A673 (cell line): ENCODE data around the gene RBM4B. TPM values are rescaled to one million over a fixed set of nuclear protein-coding genes. Genes with fewer than 3 reads are reported as not detected.

Source experiments
- BruUV-seq: library from RNA; stranded (reverse); fragments of 400-500 nt; replicated peaks from 2 replicates; lab custom pipeline; 2021; lab: Mats Ljungman, UMichigan
- CTCF ChIA-PET: fragments of 300-600 bp; sonication (Branson Sonifier 250); formaldehyde crosslinking; loops from one replicate; lab custom pipeline; 2022; ENCODE audit warnings: antibody characterized with exemption; lab: Charles Lee
- POLR2A ChIA-PET: fragments of 300-600 bp; sonication (Branson Sonifier 250); formaldehyde crosslinking; loops from one replicate; lab custom pipeline; 2022; ENCODE audit warnings: antibody characterized with exemption; ENCODE audit not compliant: low non-redundant PET; lab: Charles Lee
- DNase-seq: peaks from one replicate; pipeline ENCODE4 v3.0.0-alpha.2; 2015; ENCODE audit warnings: low spot score
- H3K27ac ChIP-seq: fragments of 200-600 bp; sonication (generic); 2 replicates; pipeline ENCODE4 v1.5.1; 2016; ENCODE audit warnings: mixed run types, low read depth, mild to moderate bottlenecking, mixed read lengths, antibody characterized with exemption, low read length; ENCODE audit not compliant: poor library complexity, severe bottlenecking
- H3K27me3 ChIP-seq: fragments of 200-600 bp; sonication (generic); replicated peaks from 2 replicates; pipeline ENCODE4 v1.6.1; 2017; ENCODE audit warnings: mixed run types, low read depth, mild to moderate bottlenecking, mixed read lengths, antibody characterized with exemption, low read length; ENCODE audit not compliant: insufficient read depth, poor library complexity
- H3K36me3 ChIP-seq: fragments of 200-600 bp; sonication (generic); 2 replicates; pipeline ENCODE4 v1.6.1; 2016; ENCODE audit warnings: mixed run types, mild to moderate bottlenecking, mixed read lengths, antibody characterized with exemption, low read length; ENCODE audit not compliant: insufficient read depth, poor library complexity, severe bottlenecking
- H3K4me1 ChIP-seq: fragments of 200-600 bp; sonication (generic); 2 replicates; pipeline ENCODE4 v1.6.1; 2017; ENCODE audit warnings: mixed run types, mild to moderate bottlenecking, mixed read lengths, antibody characterized with exemption, low read length; ENCODE audit not compliant: insufficient read depth, poor library complexity, severe bottlenecking
- H3K4me3 ChIP-seq: fragments of 200-600 bp; sonication (generic); 2 replicates; pipeline ENCODE4 v1.5.1; 2016; ENCODE audit warnings: low read depth, mixed run types, mild to moderate bottlenecking, mixed read lengths, low read length; ENCODE audit not compliant: poor library complexity, severe bottlenecking
- H3K9me3 ChIP-seq: fragments of 200-600 bp; sonication (generic); 2 replicates; pipeline ENCODE4 v1.6.1; 2016; ENCODE audit warnings: mixed run types, low read depth, mild to moderate bottlenecking, mixed read lengths, antibody characterized with exemption, low read length; ENCODE audit not compliant: poor library complexity, severe bottlenecking
- EZH2 ChIP-seq: fragments of 200-600 bp; sonication (generic); IDR thresholded peaks from 2 replicates; pipeline ENCODE4 v1.6.1; 2017; ENCODE audit warnings: borderline replicate concordance, low read depth, mild to moderate bottlenecking, mixed read lengths, antibody characterized with exemption, low read length; ENCODE audit not compliant: poor library complexity, severe bottlenecking
- intact Hi-C: fragments of 100-400 bp; cut with micrococcal nuclease; formaldehyde crosslinking; loops from one replicate; pipeline ENCODE4 v1.10.0; 2022; ENCODE audit not compliant: unreplicated experiment
- total RNA-seq: library from RNA; stranded (reverse); gene quantifications from 2 replicates; pipeline ENCODE4 v1.2.3, GENCODE V29; 2021
- TF ChIP-seq, protein P1 (sequence below): fragments of 300-800, 200-600 bp; sonication (generic); conservative IDR thresholded peaks from 2 replicates; pipeline ENCODE4 v1.5.1; 2017; ENCODE audit warnings: low read depth, mild to moderate bottlenecking, antibody characterized with exemption, low read length, moderate library complexity, mixed read lengths

Gene RBM4B
- total RNA-seq, 1 experiment from 2014 or later: 40.5 TPM

GRCh38 chr11:66651016-66651415 is 26.7 kb downstream of the RBM4B start:
- Histone ChIP-seq H3K36me3 (peaks cover 82% of the 10 kb centered on the region), H3K27ac (no peak overlapping the region), H3K9me3 (no peaks in the 10 kb centered on the region), H3K4me1 (no peaks in the 10 kb centered on the region), H3K27me3 (no peaks in the 10 kb centered on the region), H3K4me3 (no peak overlapping the region)
- BruUV-seq: no TSS peak
- no peak for TF ChIP-seq EZH2
- TF ChIP-seq, protein P1, sequence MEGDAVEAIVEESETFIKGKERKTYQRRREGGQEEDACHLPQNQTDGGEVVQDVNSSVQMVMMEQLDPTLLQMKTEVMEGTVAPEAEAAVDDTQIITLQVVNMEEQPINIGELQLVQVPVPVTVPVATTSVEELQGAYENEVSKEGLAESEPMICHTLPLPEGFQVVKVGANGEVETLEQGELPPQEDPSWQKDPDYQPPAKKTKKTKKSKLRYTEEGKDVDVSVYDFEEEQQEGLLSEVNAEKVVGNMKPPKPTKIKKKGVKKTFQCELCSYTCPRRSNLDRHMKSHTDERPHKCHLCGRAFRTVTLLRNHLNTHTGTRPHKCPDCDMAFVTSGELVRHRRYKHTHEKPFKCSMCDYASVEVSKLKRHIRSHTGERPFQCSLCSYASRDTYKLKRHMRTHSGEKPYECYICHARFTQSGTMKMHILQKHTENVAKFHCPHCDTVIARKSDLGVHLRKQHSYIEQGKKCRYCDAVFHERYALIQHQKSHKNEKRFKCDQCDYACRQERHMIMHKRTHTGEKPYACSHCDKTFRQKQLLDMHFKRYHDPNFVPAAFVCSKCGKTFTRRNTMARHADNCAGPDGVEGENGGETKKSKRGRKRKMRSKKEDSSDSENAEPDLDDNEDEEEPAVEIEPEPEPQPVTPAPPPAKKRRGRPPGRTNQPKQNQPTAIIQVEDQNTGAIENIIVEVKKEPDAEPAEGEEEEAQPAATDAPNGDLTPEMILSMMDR: no peak
- intact Hi-C loops: no loop called here
- DNase-seq: no peak
- POLR2A ChIA-PET: no interaction called here
- CTCF ChIA-PET: no interaction called here

GRCh38 chr11:66649903-66650302 is 27.8 kb downstream of the RBM4B start:
- Histone ChIP-seq H3K4me1 (no peaks in the 10 kb centered on the region), H3K9me3 (no peaks in the 10 kb centered on the region), H3K36me3 (peaks cover 89% of the 10 kb centered on the region), H3K27ac (no peak overlapping the region), H3K4me3 (no peak overlapping the region), H3K27me3 (no peaks in the 10 kb centered on the region)
- TF ChIP-seq, protein P1: no peak
- no peak for TF ChIP-seq EZH2
- POLR2A ChIA-PET: no interaction called here
- no peak for DNase-seq
- BruUV-seq: no TSS peak
- CTCF ChIA-PET: no interaction called here
- intact Hi-C loops: no loop called here

GRCh38 chr11:66646828-66647227 is 30.9 kb downstream of the RBM4B start:
- Histone ChIP-seq H3K27me3 (no peaks in the 10 kb centered on the region), H3K9me3 (no peaks in the 10 kb centered on the region), H3K36me3 (peaks cover 98% of the 10 kb centered on the region), H3K27ac (no peak overlapping the region), H3K4me1 (peaks cover 16% of the 10 kb centered on the region), H3K4me3 (no peak overlapping the region)
- TF ChIP-seq, protein P1: no peak
- intact Hi-C loops: no loop called here
- no TSS peak for BruUV-seq
- ChIA-PET POLR2A (no interaction called here), CTCF (no interaction called here)
- DNase-seq: no peak
